Measurements from ENCODE around the gene MAGEB1. TPM values are rescaled to one million over a fixed set of nuclear protein-coding genes. Genes with fewer than 3 reads are reported as not detected.

Gene MAGEB1
- total and polyA plus RNA-seq, 7 experiments from 2014 or later = not detected

DNA sequence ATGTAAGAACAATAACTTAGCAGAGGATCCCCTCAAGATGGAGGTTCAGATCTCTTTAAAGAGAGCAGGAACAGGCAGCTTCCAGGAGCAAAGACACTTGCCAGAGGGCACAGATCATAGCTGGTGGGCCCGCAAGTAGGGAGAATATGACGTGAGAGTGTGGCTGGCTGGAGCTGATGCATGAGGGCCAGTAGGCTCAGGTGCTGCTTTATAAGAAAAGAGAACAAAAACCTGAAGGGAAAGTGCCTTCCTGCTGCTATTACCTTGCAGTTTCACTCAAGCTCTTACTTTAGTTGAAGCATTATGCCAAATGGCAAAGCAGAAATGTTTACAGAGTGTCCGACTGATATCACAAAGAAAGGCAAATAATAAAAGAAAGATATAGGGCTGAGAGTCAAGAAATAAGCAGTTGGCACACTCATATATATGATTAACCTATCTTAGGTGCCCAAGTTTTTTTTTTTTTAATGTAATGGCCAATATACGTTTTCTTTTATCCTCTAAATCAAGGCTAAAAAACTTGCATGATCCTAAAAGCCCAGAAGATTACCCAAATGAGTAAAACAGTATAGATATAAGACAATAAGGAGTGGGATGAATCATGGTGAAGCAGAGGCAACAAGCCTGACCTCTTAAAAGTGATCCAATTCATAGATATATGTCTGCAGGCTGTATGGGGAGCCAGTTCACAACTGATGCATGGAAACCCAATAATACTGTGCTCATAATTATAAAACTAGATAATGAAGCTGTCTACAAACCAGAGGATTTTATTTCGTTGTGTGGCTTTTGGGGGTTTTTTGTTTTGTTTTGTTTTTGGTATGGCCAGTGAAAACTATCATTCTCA, 49.7 kb downstream of the MAGEB1 start:
- Mint-ChIP-seq H3K27ac (no peak overlapping the region), H3K27me3 (peaks cover 0 to 4% (median 0%) of the 10 kb centered on the region in 5 donors), H3K4me3 (no peak overlapping the region), H3K4me1 (no peaks in the 10 kb centered on the region), H3K36me3 (no peaks in the 10 kb centered on the region), H3K9me3 (peaks cover 0 to 5% (median 0%) of the 10 kb centered on the region in 11 donors)
- intact Hi-C loops (cut with micrococcal nuclease) = no loop called here
- CTCF ChIA-PET = no interaction called here
- no peaks in the 10 kb centered on the region for H3K4me1 ChIP-seq (ENCODE audit: control insufficient read depth in 2 of 2, insufficient read depth in 2 of 2, low read length in 2 of 2)
- H3K4me3 ChIP-seq (ENCODE audit: low read length) = no peak overlapping the region
- no peaks in the 10 kb centered on the region for H3K9me3 ChIP-seq (ENCODE audit: control insufficient read depth in 2 of 3, low read length in 3 of 3)
- no peak for DNase-seq
- no peak overlapping the region for H3K27ac ChIP-seq (ENCODE audit: low read depth, low read length)
- POLR2A ChIA-PET = no interaction called here
- H3K27me3 ChIP-seq (ENCODE audit: control insufficient read depth in 2 of 2, insufficient read depth in 2 of 2, low read length in 2 of 2) = no peaks in the 10 kb centered on the region
- no peaks in the 10 kb centered on the region for H3K36me3 ChIP-seq (ENCODE audit: control insufficient read depth in 2 of 3, insufficient read depth in 3 of 3, low read length in 3 of 3)
- ATAC-seq = no peak

DNA sequence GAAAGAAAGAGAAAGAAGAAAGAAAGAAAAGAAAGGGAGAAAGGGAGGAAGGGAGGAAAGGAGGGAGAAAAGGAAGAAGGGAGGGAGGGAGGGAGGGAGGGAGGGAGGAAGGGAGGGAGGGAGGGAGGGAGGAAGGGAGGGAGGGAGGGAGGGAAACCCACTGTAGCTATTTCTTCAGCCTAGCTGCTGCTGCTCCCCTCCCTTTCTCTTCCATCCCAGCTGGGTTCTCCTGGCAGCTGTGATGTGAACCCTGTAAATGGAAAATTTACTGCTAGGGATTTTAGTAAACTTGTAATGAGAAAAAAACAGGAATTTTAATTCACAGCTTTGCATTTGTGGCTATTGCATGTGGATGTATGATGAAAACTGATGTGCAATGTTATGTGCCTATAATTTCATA, 54.3 kb downstream of the MAGEB1 start:
- Histone ChIP-seq H3K27me3 (ENCODE audit: control insufficient read depth in 2 of 2, insufficient read depth in 2 of 2, low read length in 2 of 2) (no peaks in the 10 kb centered on the region), H3K4me1 (ENCODE audit: control insufficient read depth in 2 of 2, insufficient read depth in 2 of 2, low read length in 2 of 2) (no peaks in the 10 kb centered on the region), H3K36me3 (ENCODE audit: control insufficient read depth in 2 of 3, insufficient read depth in 3 of 3, low read length in 3 of 3) (no peaks in the 10 kb centered on the region), H3K4me3 (ENCODE audit: low read length) (no peak overlapping the region), H3K27ac (ENCODE audit: low read depth, low read length) (no peak overlapping the region), H3K9me3 (ENCODE audit: control insufficient read depth in 2 of 3, low read length in 3 of 3) (no peaks in the 10 kb centered on the region)
- H3K4me1 Mint-ChIP-seq = no peaks in the 10 kb centered on the region
- peaks cover 0 to 1% (median 0%) of the 10 kb centered on the region in 11 donors for H3K9me3 Mint-ChIP-seq
- ATAC-seq (no peak), DNase-seq (no peak)
- no peak overlapping the region for H3K27ac Mint-ChIP-seq
- H3K36me3 Mint-ChIP-seq = no peaks in the 10 kb centered on the region
- no peak overlapping the region for H3K4me3 Mint-ChIP-seq
- H3K27me3 Mint-ChIP-seq = peaks cover 0 to 7% (median 2%) of the 10 kb centered on the region in 5 donors
- ChIA-PET POLR2A (no interaction called here), CTCF (interaction anchor here (0.6 kb wide), 1 partner anchor 29 kb away, joined by 3 read pairs; no protein-coding TSS in a partner anchor)
- intact Hi-C loops (cut with micrococcal nuclease) = no loop called here

Other genes with a start within 250 kb of the MAGEB1 start
- not detected for gene MAGEB2, start 31.6 kb upstream of the MAGEB1 start, total RNA-seq
- gene MAGEB2, start 31.6 kb upstream of the MAGEB1 start, polyA plus RNA-seq = not detected
- not detected for gene MAGEB3, start 16.5 kb upstream of the MAGEB1 start, total RNA-seq
- not detected for gene MAGEB3, start 16.5 kb upstream of the MAGEB1 start, polyA plus RNA-seq
- not detected for gene MAGEB4, start 5.1 kb upstream of the MAGEB1 start, total RNA-seq
- not detected for gene MAGEB4, start 5.1 kb upstream of the MAGEB1 start, polyA plus RNA-seq
- not detected for gene NR0B1, start 62.2 kb downstream of the MAGEB1 start, total RNA-seq
- not detected for gene NR0B1, start 62.2 kb downstream of the MAGEB1 start, polyA plus RNA-seq

All from naive thymus-derived CD4-positive, alpha-beta T cell (primary cell).